DND-41 (cell line): ENCODE data around the gene IQCM.

Source experiments
- CTCF ChIP-seq: IDR thresholded peaks from 2 replicates; pipeline ENCODE4 v1.5.1; 2012; ENCODE audit warnings: borderline replicate concordance, low read length, moderate library complexity, mild to moderate bottlenecking; ENCODE audit not compliant: poor library complexity, severe bottlenecking; ENCODE audit errors: extremely low read depth
- EZH2 ChIP-seq: IDR thresholded peaks from 3 replicates; pipeline ENCODE4 v1.6.1; 2012; ENCODE audit warnings: borderline replicate concordance, low read depth, mild to moderate bottlenecking, moderate library complexity, low read length, inconsistent platforms; ENCODE audit not compliant: severe bottlenecking

GRCh38 chr4:149793459-149793858 is 22.2 kb downstream of the IQCM start:
- TF ChIP-seq CTCF (no peak), EZH2 (no peak)
